Prostate gland (tissue), 2 donors: ENCODE measurements around the gene PTPRE.

Source experiments
- CTCF ChIP-seq, 4 experiments: fragments of 200-600 bp in 2 of 4; fragments of 450-650 bp in 2 of 4; sonication (generic) in 2 of 4; IDR thresholded peaks; 1 replicate in 3 of 4; 2 replicates in 1 of 4; pipeline ENCODE4 v1.5.1; 2016 to 2019; ENCODE audit warnings: antibody characterized with exemption in 4 of 4, mild to moderate bottlenecking in 2 of 4, moderate library complexity in 2 of 4
- POLR2A ChIP-seq: fragments of 450-650 bp; IDR thresholded peaks from one replicate; pipeline ENCODE4 v1.6.1; 2016; ENCODE audit warnings: antibody characterized with exemption, mild to moderate bottlenecking

- TF ChIP-seq CTCF (IDR thresholded peaks at IDR 0.05), result no peak
- no peak for TF ChIP-seq POLR2A
Measured at GRCh38 chr10:128059982-128060293, 153.0 kb downstream of the PTPRE start.
